SK-N-MC (cell line): ENCODE measurements around the gene IMMT.
A peak's percentile ranks its signal among the peaks of the same experiment; 100 is the strongest.

Source experiments
- DNase-seq: peaks from one replicate; pipeline ENCODE4 v3.0.0-alpha.2; 2011; ENCODE audit warnings: low read depth, low spot score
- H3K27ac ChIP-seq: fragments of 200-600 bp; sonication (generic); 2 replicates; pipeline ENCODE4 v1.5.1; 2016; ENCODE audit warnings: mixed run types
- H3K36me3 ChIP-seq: fragments of 200-600 bp; sonication (generic); 2 replicates; pipeline ENCODE4 v1.6.1; 2017; ENCODE audit warnings: antibody characterized with exemption, low read length, mixed read lengths; ENCODE audit not compliant: insufficient read depth
- H3K4me3 ChIP-seq: fragments of 200-600 bp; sonication (generic); 2 replicates; pipeline ENCODE4 v1.5.1; 2016
- H3K9ac ChIP-seq: fragments of 200-600 bp; sonication (generic); 2 replicates; pipeline ENCODE4 v1.8.0; 2017; ENCODE audit warnings: mixed run types, mixed read lengths; ENCODE audit not compliant: insufficient read length
- H3K9me3 ChIP-seq: fragments of 200-600 bp; sonication (generic); 2 replicates; pipeline ENCODE4 v1.6.1; 2017; ENCODE audit warnings: low read depth, mild to moderate bottlenecking, antibody characterized with exemption, low read length, moderate library complexity, mixed read lengths
- EZH2 ChIP-seq: fragments of 200-600 bp; sonication (generic); IDR thresholded peaks from one replicate; pipeline ENCODE4 v1.6.1; 2017; ENCODE audit warnings: antibody characterized with exemption
- FOXP2 ChIP-seq: optimal IDR thresholded peaks from 2 replicates; pipeline ENCODE3; 2011; ENCODE audit warnings: mild to moderate bottlenecking, moderate library complexity; ENCODE audit not compliant: insufficient read depth; ENCODE audit errors: extremely low read length, control extremely low read depth
- POLR2AphosphoS5 ChIP-seq: IDR thresholded peaks from 2 replicates; pipeline ENCODE4 v1.6.1; 2012; ENCODE audit warnings: mild to moderate bottlenecking, low read depth, low read length, borderline replicate concordance

The IMMT gene

GRCh38 chr2:86219896-86220295 lies 24.6 kb upstream of the IMMT start:
- Histone ChIP-seq H3K27ac (no peak overlapping the region), H3K4me3 (no peak overlapping the region), H3K9ac (no peak overlapping the region), H3K36me3 (no peaks in the 10 kb centered on the region), H3K9me3 (no peaks in the 10 kb centered on the region)
- TF ChIP-seq FOXP2: no peak
- DNase-seq: no peak

DNA sequence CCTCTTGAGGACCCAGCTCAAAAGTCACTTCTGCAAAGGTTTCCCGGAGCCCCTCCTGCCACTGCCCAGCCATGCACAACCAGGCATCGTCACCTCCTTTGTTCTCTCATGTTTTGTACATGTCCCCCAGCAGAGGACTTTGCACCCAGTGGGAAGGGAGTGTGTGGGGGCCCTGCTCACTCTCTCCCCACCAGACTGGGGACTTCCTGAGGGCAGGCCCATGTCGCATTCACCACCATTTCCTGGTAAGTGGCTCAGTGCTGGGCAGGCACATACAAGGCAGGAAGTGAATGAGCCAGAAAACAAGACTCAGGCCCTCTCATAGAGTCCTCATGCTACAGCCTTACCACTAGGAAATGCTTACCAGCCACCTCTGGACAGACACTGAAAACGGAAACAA lies 22.9 kb upstream of the IMMT start:
- Histone ChIP-seq H3K4me3 (no peak overlapping the region), H3K9ac (no peak overlapping the region), H3K36me3 (peaks cover 12% of the 10 kb centered on the region), H3K9me3 (no peaks in the 10 kb centered on the region), H3K27ac (no peak overlapping the region)
- TF ChIP-seq POLR2AphosphoS5 (no peak), EZH2 (no peak), FOXP2 (no peak)
- no peak for DNase-seq

GRCh38 chr2:86216575-86217555 lies 21.6 kb upstream of the IMMT start:
- Histone ChIP-seq H3K9me3 (no peaks in the 10 kb centered on the region), H3K4me3 (no peak overlapping the region), H3K27ac (0 out of 2 replicates have a peak overlapping the region, but pooled peaks have one; percentile 6), H3K9ac (no peak overlapping the region), H3K36me3 (peaks cover 23% of the 10 kb centered on the region)
- no peak for DNase-seq
- TF ChIP-seq FOXP2: no peak
- no peak; the same call in 1 of the 2 replicates for TF ChIP-seq POLR2AphosphoS5
- no peak for TF ChIP-seq EZH2

- TF ChIP-seq POLR2AphosphoS5 (no peak), FOXP2 (no peak), EZH2 (no peak)
- no peak overlapping the region for H3K9ac ChIP-seq
- peaks cover 44% of the 10 kb centered on the region for H3K36me3 ChIP-seq
- no peaks in the 10 kb centered on the region for H3K9me3 ChIP-seq
- no peak overlapping the region for H3K27ac ChIP-seq
- no peak overlapping the region for H3K4me3 ChIP-seq
- no peak for DNase-seq
Measured at GRCh38 chr2:86214503-86214832, 19.2 kb upstream of the IMMT start.

- Histone ChIP-seq H3K27ac (no peak overlapping the region), H3K36me3 (peaks cover 50% of the 10 kb centered on the region), H3K9me3 (no peaks in the 10 kb centered on the region), H3K9ac (no peak overlapping the region), H3K4me3 (no peak overlapping the region)
- TF ChIP-seq POLR2AphosphoS5 (no peak), EZH2 (no peak), FOXP2 (no peak)
- no peak for DNase-seq
Measured at GRCh38 chr2:86213699-86214502, 18.6 kb upstream of the IMMT start.

- Histone ChIP-seq H3K36me3 (peaks cover 59% of the 10 kb centered on the region), H3K4me3 (no peak overlapping the region), H3K9me3 (no peaks in the 10 kb centered on the region), H3K27ac (no peak overlapping the region), H3K9ac (no peak overlapping the region)
- DNase-seq: no peak
- TF ChIP-seq POLR2AphosphoS5 (no peak), EZH2 (no peak), FOXP2 (no peak)
Measured at GRCh38 chr2:86213056-86213455, 17.8 kb upstream of the IMMT start.

GRCh38 chr2:86211796-86212188 lies 16.5 kb upstream of the IMMT start:
- Histone ChIP-seq H3K4me3 (no peak overlapping the region), H3K9me3 (no peaks in the 10 kb centered on the region), H3K36me3 (peaks cover 71% of the 10 kb centered on the region), H3K27ac (no peak overlapping the region), H3K9ac (no peak overlapping the region)
- TF ChIP-seq EZH2: no peak
- TF ChIP-seq POLR2AphosphoS5: no peak
- no peak for TF ChIP-seq FOXP2
- no peak for DNase-seq

DNA sequence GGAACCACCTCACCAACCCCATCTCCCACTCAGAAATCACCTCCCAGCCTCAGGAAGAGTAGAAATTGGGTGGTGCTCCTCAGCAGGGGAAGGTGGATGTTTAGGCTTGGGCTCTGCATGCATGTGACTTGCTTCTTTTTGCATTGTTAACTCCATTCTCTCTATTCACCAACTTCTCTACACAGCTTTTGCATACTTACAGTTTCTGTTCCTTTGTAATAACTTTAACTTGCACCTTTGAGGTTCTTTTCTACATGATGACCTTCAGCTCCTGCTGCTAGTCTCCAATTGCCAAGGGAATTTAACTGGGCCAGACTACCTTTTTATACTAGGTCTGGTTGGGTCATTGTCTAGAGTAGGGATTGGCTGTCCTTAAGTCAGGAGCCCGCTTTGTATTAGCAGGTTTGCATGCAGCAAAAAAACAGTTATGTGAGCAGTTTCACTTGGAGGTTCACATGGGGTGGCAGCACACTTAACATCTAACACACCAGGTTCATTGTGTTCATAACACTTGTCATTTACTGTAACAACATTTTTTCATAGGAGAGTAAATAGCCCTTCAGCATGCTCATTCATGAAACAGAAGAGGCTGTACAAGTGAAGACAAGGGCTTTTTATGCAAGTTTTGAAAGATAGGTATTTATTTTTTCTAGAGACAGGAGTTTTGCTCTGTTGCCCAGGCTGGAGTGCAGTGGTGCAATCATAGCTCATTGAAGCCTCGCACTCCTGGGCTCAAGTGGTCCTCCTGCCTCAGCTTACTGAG lies 16.0 kb upstream of the IMMT start:
- DNase-seq: no peak
- peaks cover 77% of the 10 kb centered on the region for H3K36me3 ChIP-seq

More for the DNA sequence above, 16.0 kb upstream of the IMMT start:
- TF ChIP-seq POLR2AphosphoS5 (no peak), FOXP2 (no peak), EZH2 (no peak)
- H3K27ac ChIP-seq: no peak overlapping the region
- H3K4me3 ChIP-seq: no peak overlapping the region
- no peak overlapping the region for H3K9ac ChIP-seq
- H3K9me3 ChIP-seq: no peaks in the 10 kb centered on the region
